Measurements from ENCODE around the gene H3-3A.

Gene H3-3A

GRCh38 chr1:226109829-226110248 is 47.3 kb downstream of the H3-3A start:
- peak overlapping the region; percentile 84 for H3K27ac Mint-ChIP-seq
- H3K36me3 Mint-ChIP-seq (ENCODE audit: low read depth) = no peaks in the 10 kb centered on the region
- H3K27me3 Mint-ChIP-seq = no peaks in the 10 kb centered on the region
- H3K4me3 Mint-ChIP-seq = peak overlapping the region; percentile 86
- no peaks in the 10 kb centered on the region for H3K9me3 Mint-ChIP-seq
- H3K4me1 Mint-ChIP-seq (ENCODE audit: low read depth) = peaks cover 26% of the 10 kb centered on the region

DNA sequence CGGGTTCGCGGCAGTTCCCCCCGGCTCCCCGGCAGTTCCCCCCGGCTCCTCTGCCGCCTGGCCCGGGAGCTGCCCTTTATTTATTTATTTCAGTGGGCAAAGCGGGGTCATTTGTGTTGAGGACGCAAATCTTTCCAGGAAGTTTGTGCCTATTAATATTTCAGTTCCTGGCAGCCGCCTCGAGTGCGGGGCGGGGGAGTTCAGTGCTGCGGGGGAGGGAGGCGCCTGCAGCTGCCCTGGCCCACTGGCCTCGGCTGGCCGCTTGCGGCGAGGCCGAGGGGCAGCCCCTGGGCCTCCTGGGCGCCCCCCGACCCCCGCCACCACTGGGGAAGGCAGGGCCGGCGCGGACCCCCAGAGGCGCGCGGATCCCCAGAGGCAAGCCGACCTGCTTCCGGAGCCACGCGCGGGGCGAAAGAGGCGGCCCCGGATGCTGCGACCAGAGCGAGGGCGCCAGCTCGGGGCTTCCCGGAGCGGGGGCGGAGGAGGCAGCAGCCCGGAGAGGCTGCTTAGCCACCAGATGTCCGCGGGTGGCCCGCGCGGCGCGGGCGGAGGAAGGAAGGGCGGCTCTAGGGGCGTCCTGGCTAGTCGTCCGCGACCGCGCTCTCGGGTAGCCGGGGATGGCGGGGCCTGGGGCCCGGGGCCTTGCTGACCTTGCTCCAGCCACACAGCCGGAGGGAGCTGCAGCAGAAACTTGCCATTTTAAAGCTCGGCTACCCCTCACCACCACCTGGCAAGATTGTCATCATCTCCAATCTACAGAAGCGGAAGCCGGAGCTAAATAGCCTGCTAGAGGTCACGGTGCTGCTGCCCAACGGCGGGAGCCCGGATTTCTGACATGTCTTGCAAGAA is 48.0 kb downstream of the H3-3A start:
- Mint-ChIP-seq H3K9me3 (no peaks in the 10 kb centered on the region), H3K36me3 (ENCODE audit: low read depth) (no peaks in the 10 kb centered on the region), H3K27me3 (no peaks in the 10 kb centered on the region), H3K4me1 (ENCODE audit: low read depth) (peaks cover 26% of the 10 kb centered on the region), H3K27ac (peak overlapping the region; percentile 55), H3K4me3 (peak overlapping the region; percentile 67)

GRCh38 chr1:226111098-226111882 is 48.8 kb downstream of the H3-3A start:
- Mint-ChIP-seq H3K4me1 (ENCODE audit: low read depth) (peaks cover 26% of the 10 kb centered on the region), H3K27me3 (no peaks in the 10 kb centered on the region), H3K27ac (peak overlapping the region; percentile 55), H3K9me3 (no peaks in the 10 kb centered on the region), H3K4me3 (peak overlapping the region; percentile 67), H3K36me3 (ENCODE audit: low read depth) (no peaks in the 10 kb centered on the region)

DNA sequence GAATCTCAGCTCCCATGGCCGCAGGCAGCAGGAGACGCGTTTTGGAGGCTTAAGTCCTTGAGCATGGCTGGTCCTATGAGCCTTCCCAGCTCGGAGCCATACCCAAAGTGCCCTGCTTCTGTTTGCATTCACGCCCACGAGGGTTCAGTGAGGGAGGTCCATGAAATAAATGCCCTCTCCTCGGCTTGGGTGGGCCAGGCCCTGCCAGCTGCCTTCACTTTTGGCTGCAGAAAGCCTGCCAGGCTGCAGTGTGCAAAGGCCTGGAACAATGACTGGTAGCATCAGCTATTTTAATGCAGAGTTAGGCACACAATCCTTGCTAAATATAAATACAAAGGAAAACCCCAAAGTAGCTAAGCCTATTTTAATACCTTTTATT is 49.4 kb downstream of the H3-3A start:
- H3K27me3 Mint-ChIP-seq = no peaks in the 10 kb centered on the region
- H3K36me3 Mint-ChIP-seq (ENCODE audit: low read depth) = no peaks in the 10 kb centered on the region
- H3K4me3 Mint-ChIP-seq = no peak overlapping the region
- no peak overlapping the region for H3K27ac Mint-ChIP-seq
- H3K4me1 Mint-ChIP-seq (ENCODE audit: low read depth) = peaks cover 26% of the 10 kb centered on the region
- no peaks in the 10 kb centered on the region for H3K9me3 Mint-ChIP-seq

GRCh38 chr1:226112626-226113025 is 50.1 kb downstream of the H3-3A start:
- H3K9me3 Mint-ChIP-seq = no peaks in the 10 kb centered on the region
- H3K36me3 Mint-ChIP-seq (ENCODE audit: low read depth) = no peaks in the 10 kb centered on the region
- H3K4me3 Mint-ChIP-seq = no peak overlapping the region
- peaks cover 26% of the 10 kb centered on the region for H3K4me1 Mint-ChIP-seq (ENCODE audit: low read depth)
- H3K27ac Mint-ChIP-seq = no peak overlapping the region
- H3K27me3 Mint-ChIP-seq = no peaks in the 10 kb centered on the region

GRCh38 chr1:226116673-226117072 is 54.2 kb downstream of the H3-3A start:
- Mint-ChIP-seq H3K36me3 (ENCODE audit: low read depth) (no peaks in the 10 kb centered on the region), H3K27ac (no peak overlapping the region), H3K4me3 (no peak overlapping the region), H3K4me1 (ENCODE audit: low read depth) (peaks cover 17% of the 10 kb centered on the region), H3K9me3 (no peaks in the 10 kb centered on the region), H3K27me3 (no peaks in the 10 kb centered on the region)

DNA sequence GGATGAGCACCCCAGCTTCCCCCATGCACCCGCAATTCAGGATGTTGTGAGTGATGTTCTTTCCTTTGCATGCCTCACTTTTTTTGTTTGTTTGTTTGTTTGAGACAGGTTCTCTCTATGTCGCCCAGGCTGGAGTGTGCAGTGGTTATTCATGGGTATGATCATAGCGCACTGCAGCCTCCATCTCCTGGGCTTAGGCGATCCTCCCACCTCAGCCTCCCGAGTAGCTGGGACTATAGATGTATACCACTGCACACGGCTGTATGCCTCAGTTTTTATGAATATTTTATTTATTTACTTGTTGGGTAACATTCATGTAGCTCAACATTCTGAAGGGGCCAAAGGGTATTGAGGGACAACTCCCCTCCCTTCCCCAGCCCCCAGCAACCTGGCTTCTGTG is 54.8 kb downstream of the H3-3A start:
- Mint-ChIP-seq H3K27ac (no peak overlapping the region), H3K4me1 (ENCODE audit: low read depth) (peaks cover 12% of the 10 kb centered on the region), H3K9me3 (no peaks in the 10 kb centered on the region), H3K27me3 (no peaks in the 10 kb centered on the region), H3K4me3 (no peak overlapping the region), H3K36me3 (ENCODE audit: low read depth) (no peaks in the 10 kb centered on the region)

GRCh38 chr1:226118357-226118756 is 55.8 kb downstream of the H3-3A start:
- Mint-ChIP-seq H3K27ac (no peak overlapping the region), H3K36me3 (ENCODE audit: low read depth) (no peaks in the 10 kb centered on the region), H3K4me3 (no peak overlapping the region), H3K27me3 (no peaks in the 10 kb centered on the region), H3K9me3 (no peaks in the 10 kb centered on the region), H3K4me1 (ENCODE audit: low read depth) (peaks cover 19% of the 10 kb centered on the region)

GRCh38 chr1:226119169-226119568 is 56.7 kb downstream of the H3-3A start:
- H3K36me3 Mint-ChIP-seq (ENCODE audit: low read depth) = no peaks in the 10 kb centered on the region
- H3K9me3 Mint-ChIP-seq = no peaks in the 10 kb centered on the region
- no peak overlapping the region for H3K4me3 Mint-ChIP-seq
- peaks cover 23% of the 10 kb centered on the region for H3K4me1 Mint-ChIP-seq (ENCODE audit: low read depth)
- H3K27ac Mint-ChIP-seq = no peak overlapping the region
- H3K27me3 Mint-ChIP-seq = no peaks in the 10 kb centered on the region

DNA sequence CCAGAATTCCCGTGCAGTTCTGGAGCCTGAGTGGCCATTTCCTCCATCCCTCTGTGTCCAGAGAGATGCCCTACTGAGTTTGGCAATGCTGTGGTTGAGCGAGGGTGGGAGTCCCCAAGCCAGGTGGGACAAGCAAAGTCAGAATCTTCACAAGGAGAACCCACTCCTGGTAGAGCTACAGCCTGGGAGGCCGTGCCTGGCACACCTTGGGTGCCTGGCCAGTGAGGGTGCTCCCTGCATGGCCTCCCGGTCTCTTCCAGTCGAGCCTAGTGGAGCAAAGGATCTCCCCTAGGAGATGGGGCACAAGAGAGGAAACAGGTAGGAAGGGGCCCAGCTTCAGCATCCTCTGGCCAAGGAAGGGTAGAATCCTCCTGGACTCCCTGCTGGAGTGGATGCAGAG is 57.9 kb downstream of the H3-3A start:
- no peaks in the 10 kb centered on the region for H3K27me3 Mint-ChIP-seq
- peak overlapping the region; percentile 49 for H3K27ac Mint-ChIP-seq
- H3K9me3 Mint-ChIP-seq = no peaks in the 10 kb centered on the region
- H3K4me3 Mint-ChIP-seq = peak overlapping the region; percentile 77
- no peaks in the 10 kb centered on the region for H3K36me3 Mint-ChIP-seq (ENCODE audit: low read depth)
- peaks cover 30% of the 10 kb centered on the region for H3K4me1 Mint-ChIP-seq (ENCODE audit: low read depth)

DNA sequence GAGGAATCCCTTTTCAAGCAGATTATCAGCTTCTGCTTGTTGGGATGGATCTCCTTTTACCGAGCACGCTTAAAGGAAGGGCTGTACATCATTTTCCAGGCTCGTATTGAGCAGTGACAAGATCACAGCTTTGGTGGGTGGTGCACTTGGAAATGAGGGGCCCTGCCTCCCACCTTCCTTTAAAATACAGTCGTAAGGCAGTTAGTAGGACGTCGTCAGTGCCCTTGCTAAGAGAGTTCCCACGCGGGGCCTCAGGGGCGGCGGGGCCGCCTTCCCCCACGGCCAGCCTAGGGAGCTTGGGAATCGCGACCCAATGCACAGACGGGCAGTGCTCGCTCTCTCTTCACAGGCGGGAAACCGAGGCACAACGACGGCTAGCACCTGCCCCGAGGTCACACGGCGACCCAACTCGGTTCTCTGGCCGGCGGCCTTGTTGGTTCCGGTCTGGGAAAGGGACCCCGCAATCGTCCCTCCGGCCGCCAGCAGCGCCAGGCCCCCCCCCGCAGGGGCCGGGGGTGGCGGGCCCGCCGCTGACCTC is 58.6 kb downstream of the H3-3A start:
- H3K36me3 Mint-ChIP-seq (ENCODE audit: low read depth) = no peaks in the 10 kb centered on the region
- peak overlapping the region; percentile 82 for H3K27ac Mint-ChIP-seq
- H3K4me3 Mint-ChIP-seq = peak overlapping the region; percentile 77
- H3K27me3 Mint-ChIP-seq = no peaks in the 10 kb centered on the region
- peaks cover 31% of the 10 kb centered on the region for H3K4me1 Mint-ChIP-seq (ENCODE audit: low read depth)
- no peaks in the 10 kb centered on the region for H3K9me3 Mint-ChIP-seq
